AG09309 (cell line): Measurements from ENCODE around the gene FAM168A.

Experiments used
- DNase-seq: peaks from one replicate; pipeline ENCODE4 v3.0.0-alpha.2; 2010; ENCODE audit warnings: low read depth
- H3K4me3 ChIP-seq: 2 replicates; pipeline ENCODE4 v1.5.1; 2011; ENCODE audit warnings: mild to moderate bottlenecking, low read depth, low read length, moderate library complexity; ENCODE audit not compliant: control insufficient read depth
- CTCF ChIP-seq: IDR thresholded peaks from 2 replicates; pipeline ENCODE4 v1.5.1; 2011; ENCODE audit warnings: mild to moderate bottlenecking, low read depth, low read length, inconsistent platforms; ENCODE audit not compliant: insufficient read depth, control insufficient read depth; ENCODE audit errors: missing control alignments

The FAM168A gene

GRCh38 chr11:73493956-73494598 is 103.8 kb downstream of the FAM168A start:
- H3K4me3 ChIP-seq = no peak overlapping the region
- no peak for TF ChIP-seq CTCF
- no peak for DNase-seq

GRCh38 chr11:73481626-73482025 is 116.3 kb downstream of the FAM168A start:
- no peak for DNase-seq
- H3K4me3 ChIP-seq = no peak overlapping the region
- TF ChIP-seq CTCF = no peak

- TF ChIP-seq CTCF = no peak
- peak; percentile 28 for DNase-seq
- H3K4me3 ChIP-seq = no peak overlapping the region
These were observed 117.2 kb downstream of the FAM168A start for GRCh38 chr11:73480677-73481076.

GRCh38 chr11:73478737-73479347 is 119.1 kb downstream of the FAM168A start:
- TF ChIP-seq CTCF = peak; percentile 83
- no peak overlapping the region for H3K4me3 ChIP-seq
- DNase-seq = no peak

GRCh38 chr11:73477518-73477917 is 120.4 kb downstream of the FAM168A start:
- TF ChIP-seq CTCF = no peak
- H3K4me3 ChIP-seq = no peak overlapping the region
- no peak for DNase-seq

GRCh38 chr11:73475549-73476095 is 122.3 kb downstream of the FAM168A start:
- no peak for TF ChIP-seq CTCF
- H3K4me3 ChIP-seq = no peak overlapping the region
- DNase-seq = no peak
